Thoracic aorta (tissue), 2 donors: ENCODE results near the gene RNF227. TPM values are rescaled to one million over a fixed set of nuclear protein-coding genes. Genes with fewer than 3 reads are reported as not detected.

ENCODE experiments used
- ATAC-seq: fragments of 150-250 bp; one replicate; pipeline ENCODE4 v1.8.0; 2017; ENCODE audit warnings: low read depth; ENCODE audit not compliant: insufficient number of reproducible peaks, low FRiP score
- DNase-seq: peaks from one replicate; pipeline ENCODE4 v3.0.0-alpha.2; 2020; ENCODE audit warnings: low spot score
- H3K27ac ChIP-seq, 2 donors: fragments of 200-600 bp; sonication (generic); 1 replicate in 1 of 2; 2 replicates in 1 of 2; pipeline ENCODE4 v1.5.1; 2016; ENCODE audit warnings: mild to moderate bottlenecking in 2 of 2, moderate library complexity in 2 of 2
- H3K27me3 ChIP-seq: fragments of 200-600 bp; sonication (generic); replicated peaks from 2 replicates; pipeline ENCODE4 v1.6.0; 2016; ENCODE audit warnings: mild to moderate bottlenecking; ENCODE audit not compliant: insufficient read depth
- H3K36me3 ChIP-seq: fragments of 200-600 bp; sonication (generic); one replicate; pipeline ENCODE4 v1.5.1; 2016
- H3K4me1 ChIP-seq, 2 donors: fragments of 200-600 bp; sonication (generic); 1 replicate in 1 of 2; 2 replicates in 1 of 2; pipeline versions ENCODE4 v1.5.1 to v1.6.0; 2016; ENCODE audit warnings: low read depth in 2 of 2, mild to moderate bottlenecking in 1 of 2; ENCODE audit not compliant: control insufficient read depth in 1 of 2
- H3K4me3 ChIP-seq: fragments of 200-600 bp; sonication (generic); 2 replicates; pipeline ENCODE4 v1.5.1; 2016; ENCODE audit warnings: mild to moderate bottlenecking
- H3K9me3 ChIP-seq: fragments of 200-600 bp; sonication (generic); 2 replicates; pipeline ENCODE4 v1.5.1; 2016
- total RNA-seq, 2 donors: library from RNA; depleted of rRNA; stranded (reverse); fragments of >200 nt; gene quantifications; one replicate each; pipeline versions ENCODE4 v1.1.0 to v1.2.3, GENCODE V29; 2016
- TF ChIP-seq, protein P1 (sequence below): fragments of 200-600 bp; sonication (generic); IDR thresholded peaks from one replicate; pipeline ENCODE4 v1.5.1; 2019; ENCODE audit warnings: antibody characterized with exemption

The RNF227 gene
- total RNA-seq, 2 donors from 2014 or later = 3.3 to 5.4 TPM

DNA sequence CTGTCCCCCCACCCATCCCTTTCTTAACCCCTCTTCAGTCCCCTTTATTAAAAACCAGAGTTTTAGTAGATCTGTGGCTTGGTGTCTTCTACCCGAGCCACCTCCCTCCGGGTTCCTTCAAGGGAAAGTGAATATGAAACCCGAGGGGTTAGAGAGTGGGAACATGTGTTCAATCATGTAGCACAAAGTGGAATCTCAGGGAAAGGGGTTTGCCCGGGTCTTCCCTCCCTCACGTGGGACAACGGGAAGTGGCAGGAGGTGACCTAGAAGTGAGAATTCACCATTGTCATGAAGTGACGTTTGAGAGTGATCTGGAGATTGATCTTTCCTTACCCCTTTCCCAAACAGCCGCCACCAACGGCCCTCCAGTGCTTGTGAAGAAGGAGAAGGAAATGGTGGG lies 5.0 kb downstream of the RNF227 start:
- peaks cover 41% of the 10 kb centered on the region for H3K36me3 ChIP-seq
- no peak overlapping the region for H3K27ac ChIP-seq
- no peak overlapping the region for H3K4me3 ChIP-seq
- peaks cover 0 to 9% of the 10 kb centered on the region in 2 donors for H3K4me1 ChIP-seq
- H3K9me3 ChIP-seq = no peaks in the 10 kb centered on the region
- no peaks in the 10 kb centered on the region for H3K27me3 ChIP-seq
- TF ChIP-seq, protein P1, sequence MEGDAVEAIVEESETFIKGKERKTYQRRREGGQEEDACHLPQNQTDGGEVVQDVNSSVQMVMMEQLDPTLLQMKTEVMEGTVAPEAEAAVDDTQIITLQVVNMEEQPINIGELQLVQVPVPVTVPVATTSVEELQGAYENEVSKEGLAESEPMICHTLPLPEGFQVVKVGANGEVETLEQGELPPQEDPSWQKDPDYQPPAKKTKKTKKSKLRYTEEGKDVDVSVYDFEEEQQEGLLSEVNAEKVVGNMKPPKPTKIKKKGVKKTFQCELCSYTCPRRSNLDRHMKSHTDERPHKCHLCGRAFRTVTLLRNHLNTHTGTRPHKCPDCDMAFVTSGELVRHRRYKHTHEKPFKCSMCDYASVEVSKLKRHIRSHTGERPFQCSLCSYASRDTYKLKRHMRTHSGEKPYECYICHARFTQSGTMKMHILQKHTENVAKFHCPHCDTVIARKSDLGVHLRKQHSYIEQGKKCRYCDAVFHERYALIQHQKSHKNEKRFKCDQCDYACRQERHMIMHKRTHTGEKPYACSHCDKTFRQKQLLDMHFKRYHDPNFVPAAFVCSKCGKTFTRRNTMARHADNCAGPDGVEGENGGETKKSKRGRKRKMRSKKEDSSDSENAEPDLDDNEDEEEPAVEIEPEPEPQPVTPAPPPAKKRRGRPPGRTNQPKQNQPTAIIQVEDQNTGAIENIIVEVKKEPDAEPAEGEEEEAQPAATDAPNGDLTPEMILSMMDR = no peak
- no peak for DNase-seq
- no peak for ATAC-seq

DNA sequence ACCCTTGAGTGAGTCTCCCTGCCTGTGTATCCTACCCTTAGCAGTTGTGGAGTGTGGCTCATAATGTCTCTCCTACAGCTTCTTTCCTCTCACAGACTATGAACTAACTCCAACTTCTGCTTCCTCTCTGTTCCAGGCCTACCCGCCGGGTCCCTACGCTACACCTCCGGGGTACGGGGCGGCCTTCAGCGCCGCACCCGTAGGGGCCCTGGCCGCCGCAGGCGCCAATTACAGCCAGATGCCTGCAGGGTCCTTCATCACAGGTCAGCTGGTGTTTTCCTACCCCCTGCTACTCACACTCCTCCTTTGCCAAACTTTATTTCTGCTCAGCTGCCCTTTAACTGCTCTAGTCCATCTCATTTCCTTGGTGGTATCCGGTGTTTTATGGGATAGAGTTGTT lies 5.4 kb downstream of the RNF227 start:
- Histone ChIP-seq H3K27ac (no peak overlapping the region), H3K27me3 (no peaks in the 10 kb centered on the region), H3K36me3 (peaks cover 45% of the 10 kb centered on the region), H3K4me1 (peaks cover 0 to 8% of the 10 kb centered on the region in 2 donors), H3K4me3 (no peak overlapping the region), H3K9me3 (no peaks in the 10 kb centered on the region)
- TF ChIP-seq, protein P1 = no peak
- ATAC-seq = no peak
- DNase-seq = no peak

- Histone ChIP-seq H3K9me3 (no peaks in the 10 kb centered on the region), H3K27ac (no peak overlapping the region), H3K4me1 (peaks cover 0 to 6% of the 10 kb centered on the region in 2 donors), H3K4me3 (no peak overlapping the region), H3K36me3 (peaks cover 49% of the 10 kb centered on the region), H3K27me3 (no peaks in the 10 kb centered on the region)
- ATAC-seq = no peak
- TF ChIP-seq, protein P1 = no peak
- DNase-seq = no peak
These were observed 5.8 kb downstream of the RNF227 start for GRCh38 chr17:7910281-7910680.

- Histone ChIP-seq H3K27me3 (no peaks in the 10 kb centered on the region), H3K36me3 (peaks cover 61% of the 10 kb centered on the region)
These were observed 7.0 kb downstream of the RNF227 start for GRCh38 chr17:7909089-7909488.

GRCh38 chr17:7903154-7904103 lies 12.7 kb downstream of the RNF227 start:
- no peaks in the 10 kb centered on the region for H3K4me1 ChIP-seq
- H3K27ac ChIP-seq = no peak overlapping the region
- H3K9me3 ChIP-seq = no peaks in the 10 kb centered on the region
- TF ChIP-seq, protein P1 = no peak
- ATAC-seq = no peak
- H3K36me3 ChIP-seq = peaks cover 86% of the 10 kb centered on the region
- H3K4me3 ChIP-seq = no peak overlapping the region
- H3K27me3 ChIP-seq = no peaks in the 10 kb centered on the region
- DNase-seq = no peak

More at GRCh38 chr17:7909089-7909488, 7.0 kb downstream of the RNF227 start:
- TF ChIP-seq, protein P1 = no peak
- no peak overlapping the region for H3K4me3 ChIP-seq
- no peak overlapping the region for H3K27ac ChIP-seq
- no peaks in the 10 kb centered on the region for H3K9me3 ChIP-seq
- no peaks in the 10 kb centered on the region for H3K4me1 ChIP-seq
- DNase-seq (no peak), ATAC-seq (no peak)
